ENCODE data around the gene GEMIN5. TPM values are rescaled to one million over a fixed set of nuclear protein-coding genes. Genes with fewer than 3 reads are reported as not detected.

The GEMIN5 gene
- total RNA-seq, 5 donors from 2014 or later (not counting 1 experiment from before 2014, with no cell fraction given), result 6.8 to 17.6 (median 14.8) TPM

- ATAC-seq (replicated peaks in 1 of 4) (no peak), DNase-seq (no peak)
- no peaks in the 10 kb centered on the region for H3K27me3 ChIP-seq (replicated peaks in 1 of 2; ENCODE audit: control insufficient read depth in 2 of 2, extremely low read depth in 1 of 2, insufficient read depth in 2 of 2, low read length in 1 of 2)
- H3K9me3 ChIP-seq, result no peaks in the 10 kb centered on the region
- WGBS (ENCODE audit: insufficient coverage), result no CpG with 5 or more reads among the region's 4 CpGs
- H3K4me1 ChIP-seq (ENCODE audit: control insufficient read depth in 1 of 2, extremely low read depth in 1 of 2, insufficient read depth in 2 of 2, low read length in 2 of 2), result no peaks in the 10 kb centered on the region
- Mint-ChIP-seq H3K9me3 (no peaks in the 10 kb centered on the region), H3K4me3 (no peak overlapping the region), H3K27me3 (no peaks in the 10 kb centered on the region), H3K27ac (no peak overlapping the region), H3K36me3 (peaks cover 66% of the 10 kb centered on the region), H3K4me1 (no peaks in the 10 kb centered on the region)
- H3K4me3 ChIP-seq (ENCODE audit: control insufficient read depth in 1 of 2, extremely low read depth in 1 of 2, low read length in 1 of 2), result no peak overlapping the region
- ChIA-PET CTCF (interaction anchor here in 1 of 2 donors (0.6 to 1.0 kb wide), 2 partner anchors 8 to 431 kb away, joined by 4 read pairs; no protein-coding TSS in a partner anchor), POLR2A (interaction anchor here in 1 of 2 donors (0.7 kb wide), 1 partner anchor 865 kb away, joined by 7 read pairs; no protein-coding TSS in a partner anchor)
- H3K27ac ChIP-seq (ENCODE audit: low read length), result no peak overlapping the region
- H3K36me3 ChIP-seq (ENCODE audit: control insufficient read depth in 2 of 2, extremely low read depth in 1 of 2, insufficient read depth in 1 of 2, low read length in 1 of 2), result peaks cover 19 to 93% of the 10 kb centered on the region in 2 donors
Measured at GRCh38 chr5:154898210-154898609, 39.8 kb downstream of the GEMIN5 start.

- Histone ChIP-seq H3K9me3 (no peaks in the 10 kb centered on the region), H3K4me1 (ENCODE audit: control insufficient read depth in 1 of 2, extremely low read depth in 1 of 2, insufficient read depth in 2 of 2, low read length in 2 of 2) (no peaks in the 10 kb centered on the region), H3K27me3 (replicated peaks in 1 of 2; ENCODE audit: control insufficient read depth in 2 of 2, extremely low read depth in 1 of 2, insufficient read depth in 2 of 2, low read length in 1 of 2) (no peaks in the 10 kb centered on the region), H3K36me3 (ENCODE audit: control insufficient read depth in 2 of 2, extremely low read depth in 1 of 2, insufficient read depth in 1 of 2, low read length in 1 of 2) (peaks cover 19 to 87% of the 10 kb centered on the region in 2 donors), H3K27ac (ENCODE audit: low read length) (no peak overlapping the region), H3K4me3 (ENCODE audit: control insufficient read depth in 1 of 2, extremely low read depth in 1 of 2, low read length in 1 of 2) (no peak overlapping the region)
- no peak overlapping the region for H3K27ac Mint-ChIP-seq
- ChIA-PET CTCF (interaction anchor here in 1 of 2 donors (0.5 kb wide), 1 partner anchor 104 kb away, joined by 3 read pairs; no protein-coding TSS in a partner anchor), POLR2A (no interaction called here)
- H3K9me3 Mint-ChIP-seq, result no peaks in the 10 kb centered on the region
- ATAC-seq (replicated peaks in 1 of 4) (no peak), DNase-seq (no peak)
- H3K4me3 Mint-ChIP-seq, result no peak overlapping the region
- H3K27me3 Mint-ChIP-seq, result no peaks in the 10 kb centered on the region
- peaks cover 67% of the 10 kb centered on the region for H3K36me3 Mint-ChIP-seq
- H3K4me1 Mint-ChIP-seq, result no peaks in the 10 kb centered on the region
Measured at GRCh38 chr5:154896562-154897165, 41.3 kb downstream of the GEMIN5 start.

DNA sequence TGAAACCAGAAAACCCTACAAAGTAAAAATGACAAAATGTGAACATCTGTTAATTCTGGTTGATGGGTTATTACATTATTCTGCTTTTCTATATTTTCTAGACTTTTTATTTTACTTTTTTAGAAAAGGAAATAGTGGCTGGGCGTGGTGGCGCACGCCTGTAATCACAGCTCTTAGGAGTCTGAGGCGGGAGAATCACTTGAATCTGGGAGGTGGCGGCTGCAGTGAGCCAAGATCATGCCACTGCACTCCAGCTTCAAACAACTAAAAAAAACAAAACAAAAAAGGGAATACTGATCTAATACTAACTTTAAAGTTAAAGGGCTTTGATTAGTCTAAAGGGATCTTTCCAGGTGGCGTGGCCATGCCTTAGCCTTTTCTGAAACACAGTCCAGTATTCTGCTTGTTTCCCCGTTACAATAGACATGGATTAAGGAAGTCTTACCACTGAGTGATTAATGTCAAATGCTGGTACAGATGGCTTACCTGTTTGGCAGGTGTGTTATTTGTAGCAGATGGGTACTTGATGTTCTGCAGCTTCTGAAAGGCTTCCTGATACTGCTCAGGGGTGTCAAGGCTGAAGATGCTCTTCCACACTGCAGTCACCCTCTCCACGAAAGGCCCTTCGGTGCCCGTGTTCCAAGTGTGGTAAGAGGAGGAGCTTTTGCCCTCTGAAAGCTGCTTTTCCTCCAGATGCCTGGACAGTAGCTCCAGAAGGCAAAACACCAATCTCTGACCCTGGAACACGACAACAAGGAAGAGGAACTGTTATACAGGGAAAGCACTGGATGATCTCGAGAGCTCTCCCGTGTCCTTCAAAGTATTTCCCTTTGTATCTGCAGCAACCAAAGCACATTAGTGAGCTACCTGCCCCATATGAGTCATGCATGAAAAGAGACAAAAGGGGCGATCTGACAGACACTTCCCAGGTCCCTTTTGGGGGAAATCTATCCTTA, 42.1 kb downstream of the GEMIN5 start:
- Mint-ChIP-seq H3K27me3 (no peaks in the 10 kb centered on the region), H3K36me3 (peaks cover 73% of the 10 kb centered on the region), H3K27ac (no peak overlapping the region), H3K4me1 (no peaks in the 10 kb centered on the region), H3K4me3 (no peak overlapping the region), H3K9me3 (no peaks in the 10 kb centered on the region)
- Histone ChIP-seq H3K36me3 (ENCODE audit: control insufficient read depth in 2 of 2, extremely low read depth in 1 of 2, insufficient read depth in 1 of 2, low read length in 1 of 2) (peaks cover 24 to 87% of the 10 kb centered on the region in 2 donors), H3K9me3 (no peaks in the 10 kb centered on the region), H3K4me1 (ENCODE audit: control insufficient read depth in 1 of 2, extremely low read depth in 1 of 2, insufficient read depth in 2 of 2, low read length in 2 of 2) (no peaks in the 10 kb centered on the region), H3K4me3 (ENCODE audit: control insufficient read depth in 1 of 2, extremely low read depth in 1 of 2, low read length in 1 of 2) (no peak overlapping the region), H3K27me3 (replicated peaks in 1 of 2; ENCODE audit: control insufficient read depth in 2 of 2, extremely low read depth in 1 of 2, insufficient read depth in 2 of 2, low read length in 1 of 2) (no peaks in the 10 kb centered on the region), H3K27ac (ENCODE audit: low read length) (no peak overlapping the region)
- ATAC-seq (replicated peaks in 1 of 4) (no peak), DNase-seq (no peak)
- CTCF ChIA-PET, result interaction anchor here in 1 of 2 donors (0.5 kb wide), 1 partner anchor 103 kb away, joined by 3 read pairs; no protein-coding TSS in a partner anchor
- POLR2A ChIA-PET, result no interaction called here
- 100% methylated on average over 7 of the region's 14 CpGs for WGBS (ENCODE audit: insufficient coverage)

DNA sequence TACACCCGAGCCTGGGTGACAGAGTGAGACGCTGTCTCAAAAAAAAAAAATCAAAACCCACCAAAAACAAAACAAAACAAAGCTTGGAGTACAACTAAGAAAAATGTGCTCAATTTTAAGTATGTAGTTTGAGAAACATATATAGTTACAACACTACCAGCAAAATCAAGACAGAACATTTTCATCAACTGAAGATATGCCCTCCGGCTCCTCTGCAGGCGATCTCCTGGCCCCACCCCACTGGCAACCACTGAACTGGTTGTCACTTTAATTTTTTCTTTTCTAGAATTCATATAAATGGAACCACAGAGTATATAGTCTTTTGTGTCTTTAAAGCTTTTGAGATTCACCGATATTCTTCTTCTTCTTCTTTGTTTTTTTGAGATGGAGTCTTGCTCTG, 44.6 kb downstream of the GEMIN5 start:
- peaks cover 73% of the 10 kb centered on the region for H3K36me3 Mint-ChIP-seq
- H3K27me3 ChIP-seq (replicated peaks in 1 of 2; ENCODE audit: control insufficient read depth in 2 of 2, extremely low read depth in 1 of 2, insufficient read depth in 2 of 2, low read length in 1 of 2), result no peaks in the 10 kb centered on the region
- ChIA-PET CTCF (no interaction called here), POLR2A (no interaction called here)
- H3K36me3 ChIP-seq (ENCODE audit: control insufficient read depth in 2 of 2, extremely low read depth in 1 of 2, insufficient read depth in 1 of 2, low read length in 1 of 2), result peaks cover 21 to 86% of the 10 kb centered on the region in 2 donors
- no peak for DNase-seq
- no peak overlapping the region for H3K4me3 Mint-ChIP-seq
- no peak overlapping the region for H3K27ac Mint-ChIP-seq
- H3K4me3 ChIP-seq (ENCODE audit: control insufficient read depth in 1 of 2, extremely low read depth in 1 of 2, low read length in 1 of 2), result no peak overlapping the region
- H3K9me3 ChIP-seq, result peaks cover under 1% of the 10 kb centered on the region
- no CpG with 5 or more reads among the region's 5 CpGs for WGBS (ENCODE audit: insufficient coverage)
- no peaks in the 10 kb centered on the region for H3K27me3 Mint-ChIP-seq
- no peak for ATAC-seq (replicated peaks in 1 of 4)
- no peaks in the 10 kb centered on the region for H3K4me1 ChIP-seq (ENCODE audit: control insufficient read depth in 1 of 2, extremely low read depth in 1 of 2, insufficient read depth in 2 of 2, low read length in 2 of 2)
- no peaks in the 10 kb centered on the region for H3K4me1 Mint-ChIP-seq
- no peak overlapping the region for H3K27ac ChIP-seq (ENCODE audit: low read length)
- peaks cover 0 to under 1% (median 0%) of the 10 kb centered on the region in 3 donors for H3K9me3 Mint-ChIP-seq

DNA sequence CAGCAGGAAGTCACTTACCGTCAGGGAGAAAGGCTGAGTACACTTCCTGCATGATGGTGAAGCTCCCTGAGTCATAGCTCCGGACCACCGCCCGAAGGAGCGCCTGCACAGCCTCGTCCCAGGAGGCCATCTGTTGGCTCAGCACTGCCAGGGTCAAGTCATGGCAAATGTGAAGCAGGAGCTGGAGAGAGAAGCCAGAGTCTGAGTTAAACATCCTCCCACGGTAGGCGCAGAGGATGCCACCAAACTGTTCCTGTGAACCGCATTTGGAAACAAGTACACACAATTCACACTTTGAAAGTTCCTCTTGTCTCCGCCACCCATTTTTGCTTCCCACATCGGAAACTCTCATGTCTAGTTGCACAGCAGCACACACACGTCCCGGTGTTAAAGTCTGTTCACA, 45.6 kb downstream of the GEMIN5 start:
- H3K27me3 Mint-ChIP-seq, result no peaks in the 10 kb centered on the region
- Histone ChIP-seq H3K4me3 (ENCODE audit: control insufficient read depth in 1 of 2, extremely low read depth in 1 of 2, low read length in 1 of 2) (no peak overlapping the region), H3K9me3 (peaks cover 3% of the 10 kb centered on the region), H3K27ac (ENCODE audit: low read length) (no peak overlapping the region), H3K36me3 (ENCODE audit: control insufficient read depth in 2 of 2, extremely low read depth in 1 of 2, insufficient read depth in 1 of 2, low read length in 1 of 2) (peaks cover 23 to 86% of the 10 kb centered on the region in 2 donors), H3K27me3 (replicated peaks in 1 of 2; ENCODE audit: control insufficient read depth in 2 of 2, extremely low read depth in 1 of 2, insufficient read depth in 2 of 2, low read length in 1 of 2) (no peaks in the 10 kb centered on the region), H3K4me1 (ENCODE audit: control insufficient read depth in 1 of 2, extremely low read depth in 1 of 2, insufficient read depth in 2 of 2, low read length in 2 of 2) (no peaks in the 10 kb centered on the region)
- no peak for DNase-seq
- no peaks in the 10 kb centered on the region for H3K4me1 Mint-ChIP-seq
- no peak for ATAC-seq (replicated peaks in 1 of 4)
- no peak overlapping the region for H3K4me3 Mint-ChIP-seq
- WGBS (ENCODE audit: insufficient coverage), result 78% methylated on average over 13 of the region's 13 CpGs
- H3K9me3 Mint-ChIP-seq, result peaks cover 0 to 9% (median 5%) of the 10 kb centered on the region in 3 donors
- peaks cover 77% of the 10 kb centered on the region for H3K36me3 Mint-ChIP-seq
- CTCF ChIA-PET, result interaction anchor here in 1 of 2 donors (0.6 kb wide), 1 partner anchor 21 kb away, joined by 7 read pairs; no protein-coding TSS in a partner anchor
- H3K27ac Mint-ChIP-seq, result no peak overlapping the region
- POLR2A ChIA-PET, result interaction anchor here in 1 of 2 donors (0.7 kb wide), 1 partner anchor 230 kb away, joined by 3 read pairs; no protein-coding TSS in a partner anchor

GRCh38 chr5:154885439-154885838, 52.6 kb downstream of the GEMIN5 start:
- peaks cover 16 to 41% of the 10 kb centered on the region in 2 donors for H3K36me3 ChIP-seq (ENCODE audit: control insufficient read depth in 2 of 2, extremely low read depth in 1 of 2, insufficient read depth in 1 of 2, low read length in 1 of 2)
- Mint-ChIP-seq H3K9me3 (peaks cover 3 to 38% (median 29%) of the 10 kb centered on the region in 3 donors), H3K36me3 (peaks cover 83% of the 10 kb centered on the region), H3K27me3 (no peaks in the 10 kb centered on the region), H3K4me1 (no peaks in the 10 kb centered on the region), H3K27ac (no peak overlapping the region), H3K4me3 (no peak overlapping the region)
- no peaks in the 10 kb centered on the region for H3K27me3 ChIP-seq (replicated peaks in 1 of 2; ENCODE audit: control insufficient read depth in 2 of 2, extremely low read depth in 1 of 2, insufficient read depth in 2 of 2, low read length in 1 of 2)
- POLR2A ChIA-PET, result no interaction called here
- no peaks in the 10 kb centered on the region for H3K4me1 ChIP-seq (ENCODE audit: control insufficient read depth in 1 of 2, extremely low read depth in 1 of 2, insufficient read depth in 2 of 2, low read length in 2 of 2)
- DNase-seq (no peak), ATAC-seq (replicated peaks in 1 of 4) (no peak)
- CTCF ChIA-PET, result no interaction called here
- H3K27ac ChIP-seq (ENCODE audit: low read length), result no peak overlapping the region
- H3K4me3 ChIP-seq (ENCODE audit: control insufficient read depth in 1 of 2, extremely low read depth in 1 of 2, low read length in 1 of 2), result no peak overlapping the region
- peaks cover 13% of the 10 kb centered on the region for H3K9me3 ChIP-seq
- no CpG with 5 or more reads among the region's 2 CpGs for WGBS (ENCODE audit: insufficient coverage)

All from T-cell (primary cell).